Measurements from ENCODE around the gene LMAN1.

Gene LMAN1

GRCh38 chr18:59332986-59333385, 26.1 kb downstream of the LMAN1 start:
- H3K79me1 ChIP-seq (ENCODE audit: low read depth, low read length), result no peaks in the 10 kb centered on the region
- no peak overlapping the region for H3K4me2 ChIP-seq (ENCODE audit: insufficient read depth, low read length, poor library complexity, severe bottlenecking)
- no peak overlapping the region for H4K8ac ChIP-seq (ENCODE audit: low read depth, low read length)
- H3K9ac ChIP-seq (ENCODE audit: low read depth, low read length, poor library complexity), result no peak overlapping the region
- H3K36me3 ChIP-seq (replicated peaks in 1 of 2; ENCODE audit: control insufficient read depth in 2 of 2, insufficient read depth in 2 of 2, low read length in 2 of 2), result peaks cover 13 to 98% of the 10 kb centered on the region in 2 donors
- H3K18ac ChIP-seq (ENCODE audit: low read length), result no peak overlapping the region
- no peak for DNase-seq (ENCODE audit: low spot score)
- no peak overlapping the region for H3K14ac ChIP-seq (ENCODE audit: low read length)
- H2AFZ ChIP-seq (ENCODE audit: low read length), result no peak overlapping the region
- H4K91ac ChIP-seq (ENCODE audit: low read depth, low read length, poor library complexity), result no peak overlapping the region
- no peak overlapping the region for H3K4me3 ChIP-seq (ENCODE audit: low read length in 2 of 2)
- H3K4ac ChIP-seq (ENCODE audit: low read length), result no peak overlapping the region
- H2BK5ac ChIP-seq (ENCODE audit: low read length), result no peak overlapping the region
- H3K4me1 ChIP-seq (ENCODE audit: control insufficient read depth in 2 of 2, insufficient read depth in 1 of 2, low read depth in 1 of 2, low read length in 2 of 2), result peaks cover 2 to 4% of the 10 kb centered on the region in 2 donors
- H3K23ac ChIP-seq (ENCODE audit: low read depth, low read length, poor library complexity), result no peak overlapping the region
- H3K27me3 ChIP-seq (ENCODE audit: control insufficient read depth in 3 of 3, insufficient read depth in 3 of 3, low read depth in 1 of 3, low read length in 3 of 3), result no peaks in the 10 kb centered on the region
- no peak overlapping the region for H2BK12ac ChIP-seq (ENCODE audit: low read length)
- no peak overlapping the region for H2BK15ac ChIP-seq (ENCODE audit: low read length)
- H3K27ac ChIP-seq (replicated peaks; ENCODE audit: low read length), result no peak overlapping the region
- WGBS, 2 donors (ENCODE audit: extremely low coverage in 2 of 2, insufficient read length in 2 of 2, insufficient replicate concordance in 1 of 2), result no CpG with 5 or more reads among the region's 3 CpGs
- H3K9me3 ChIP-seq (replicated peaks in 1 of 2; ENCODE audit: control insufficient read depth in 2 of 2, insufficient read depth in 1 of 2, low read depth in 1 of 2, low read length in 2 of 2), result peaks cover 0 to 2% of the 10 kb centered on the region in 2 donors
- no peak overlapping the region for H2BK120ac ChIP-seq (ENCODE audit: low read depth, low read length)
- H2AK5ac ChIP-seq (ENCODE audit: low read depth, low read length), result no peak overlapping the region

- Histone ChIP-seq H3K23ac (ENCODE audit: low read depth, low read length, poor library complexity) (no peak overlapping the region), H2BK15ac (ENCODE audit: low read length) (no peak overlapping the region), H3K18ac (ENCODE audit: low read length) (no peak overlapping the region), H2BK120ac (ENCODE audit: low read depth, low read length) (no peak overlapping the region), H3K9ac (ENCODE audit: low read depth, low read length, poor library complexity) (no peak overlapping the region), H3K79me1 (ENCODE audit: low read depth, low read length) (no peaks in the 10 kb centered on the region), H2BK5ac (ENCODE audit: low read length) (no peak overlapping the region), H3K4me1 (ENCODE audit: control insufficient read depth in 2 of 2, insufficient read depth in 1 of 2, low read depth in 1 of 2, low read length in 2 of 2) (peaks cover 0 to 2% of the 10 kb centered on the region in 2 donors), H3K36me3 (replicated peaks in 1 of 2; ENCODE audit: control insufficient read depth in 2 of 2, insufficient read depth in 2 of 2, low read length in 2 of 2) (peaks cover 13 to 77% of the 10 kb centered on the region in 2 donors), H2AFZ (ENCODE audit: low read length) (no peak overlapping the region), H3K27ac (replicated peaks; ENCODE audit: low read length) (no peak overlapping the region), H3K9me3 (replicated peaks in 1 of 2; ENCODE audit: control insufficient read depth in 2 of 2, insufficient read depth in 1 of 2, low read depth in 1 of 2, low read length in 2 of 2) (no peaks in the 10 kb centered on the region), H3K27me3 (ENCODE audit: control insufficient read depth in 3 of 3, insufficient read depth in 3 of 3, low read depth in 1 of 3, low read length in 3 of 3) (no peaks in the 10 kb centered on the region), H3K4ac (ENCODE audit: low read length) (no peak overlapping the region), H4K8ac (ENCODE audit: low read depth, low read length) (no peak overlapping the region), H4K91ac (ENCODE audit: low read depth, low read length, poor library complexity) (no peak overlapping the region), H2AK5ac (ENCODE audit: low read depth, low read length) (no peak overlapping the region), H3K14ac (ENCODE audit: low read length) (no peak overlapping the region), H3K4me2 (ENCODE audit: insufficient read depth, low read length, poor library complexity, severe bottlenecking) (no peak overlapping the region), H2BK12ac (ENCODE audit: low read length) (no peak overlapping the region), H3K4me3 (ENCODE audit: low read length in 2 of 2) (no peak overlapping the region)
- DNase-seq (ENCODE audit: low spot score), result no peak
- WGBS, 2 donors (ENCODE audit: extremely low coverage in 2 of 2, insufficient read length in 2 of 2, insufficient replicate concordance in 1 of 2), result no CpG with 5 or more reads among the region's 2 CpGs
Measured at GRCh38 chr18:59328683-59329082, 30.4 kb downstream of the LMAN1 start.

GRCh38 chr18:59325965-59326364, 33.1 kb downstream of the LMAN1 start:
- H2BK15ac ChIP-seq (ENCODE audit: low read length), result no peak overlapping the region
- H2BK5ac ChIP-seq (ENCODE audit: low read length), result no peak overlapping the region
- no peaks in the 10 kb centered on the region for H3K4me1 ChIP-seq (ENCODE audit: control insufficient read depth in 2 of 2, insufficient read depth in 1 of 2, low read depth in 1 of 2, low read length in 2 of 2)
- H3K36me3 ChIP-seq (replicated peaks in 1 of 2; ENCODE audit: control insufficient read depth in 2 of 2, insufficient read depth in 2 of 2, low read length in 2 of 2), result peaks cover 10 to 50% of the 10 kb centered on the region in 2 donors
- no peaks in the 10 kb centered on the region for H3K9me3 ChIP-seq (replicated peaks in 1 of 2; ENCODE audit: control insufficient read depth in 2 of 2, insufficient read depth in 1 of 2, low read depth in 1 of 2, low read length in 2 of 2)
- no peak overlapping the region for H4K91ac ChIP-seq (ENCODE audit: low read depth, low read length, poor library complexity)
- H2AFZ ChIP-seq (ENCODE audit: low read length), result no peak overlapping the region
- no peak overlapping the region for H2AK5ac ChIP-seq (ENCODE audit: low read depth, low read length)
- no peak overlapping the region for H3K18ac ChIP-seq (ENCODE audit: low read length)
- H3K23ac ChIP-seq (ENCODE audit: low read depth, low read length, poor library complexity), result no peak overlapping the region
- no peak for DNase-seq (ENCODE audit: low spot score)
- no peak overlapping the region for H2BK12ac ChIP-seq (ENCODE audit: low read length)
- no peak overlapping the region for H3K9ac ChIP-seq (ENCODE audit: low read depth, low read length, poor library complexity)
- no peak overlapping the region for H3K27ac ChIP-seq (replicated peaks; ENCODE audit: low read length)
- H3K4me3 ChIP-seq (ENCODE audit: low read length in 2 of 2), result no peak overlapping the region
- H2BK120ac ChIP-seq (ENCODE audit: low read depth, low read length), result no peak overlapping the region
- H3K4ac ChIP-seq (ENCODE audit: low read length), result no peak overlapping the region
- H3K27me3 ChIP-seq (ENCODE audit: control insufficient read depth in 3 of 3, insufficient read depth in 3 of 3, low read depth in 1 of 3, low read length in 3 of 3), result no peaks in the 10 kb centered on the region
- no peaks in the 10 kb centered on the region for H3K79me1 ChIP-seq (ENCODE audit: low read depth, low read length)
- WGBS, 2 donors (ENCODE audit: extremely low coverage in 2 of 2, insufficient read length in 2 of 2, insufficient replicate concordance in 1 of 2), result no CpG with 5 or more reads among the region's 1 CpG
- H4K8ac ChIP-seq (ENCODE audit: low read depth, low read length), result no peak overlapping the region
- H3K14ac ChIP-seq (ENCODE audit: low read length), result no peak overlapping the region
- H3K4me2 ChIP-seq (ENCODE audit: insufficient read depth, low read length, poor library complexity, severe bottlenecking), result no peak overlapping the region

GRCh38 chr18:59324623-59324971, 34.5 kb downstream of the LMAN1 start:
- Histone ChIP-seq H3K4ac (ENCODE audit: low read length) (no peak overlapping the region), H3K9me3 (replicated peaks in 1 of 2; ENCODE audit: control insufficient read depth in 2 of 2, insufficient read depth in 1 of 2, low read depth in 1 of 2, low read length in 2 of 2) (no peaks in the 10 kb centered on the region), H3K23ac (ENCODE audit: low read depth, low read length, poor library complexity) (no peak overlapping the region), H3K79me1 (ENCODE audit: low read depth, low read length) (no peaks in the 10 kb centered on the region), H3K14ac (ENCODE audit: low read length) (no peak overlapping the region), H3K27me3 (ENCODE audit: control insufficient read depth in 3 of 3, insufficient read depth in 3 of 3, low read depth in 1 of 3, low read length in 3 of 3) (no peaks in the 10 kb centered on the region), H2AK5ac (ENCODE audit: low read depth, low read length) (no peak overlapping the region), H3K9ac (ENCODE audit: low read depth, low read length, poor library complexity) (no peak overlapping the region), H2BK120ac (ENCODE audit: low read depth, low read length) (no peak overlapping the region), H3K18ac (ENCODE audit: low read length) (no peak overlapping the region), H2BK5ac (ENCODE audit: low read length) (no peak overlapping the region), H3K4me2 (ENCODE audit: insufficient read depth, low read length, poor library complexity, severe bottlenecking) (no peak overlapping the region), H4K8ac (ENCODE audit: low read depth, low read length) (no peak overlapping the region), H3K27ac (replicated peaks; ENCODE audit: low read length) (no peak overlapping the region), H3K4me1 (ENCODE audit: control insufficient read depth in 2 of 2, insufficient read depth in 1 of 2, low read depth in 1 of 2, low read length in 2 of 2) (no peaks in the 10 kb centered on the region), H2BK15ac (ENCODE audit: low read length) (no peak overlapping the region), H2AFZ (ENCODE audit: low read length) (no peak overlapping the region), H4K91ac (ENCODE audit: low read depth, low read length, poor library complexity) (no peak overlapping the region), H3K4me3 (ENCODE audit: low read length in 2 of 2) (no peak overlapping the region), H3K36me3 (replicated peaks in 1 of 2; ENCODE audit: control insufficient read depth in 2 of 2, insufficient read depth in 2 of 2, low read length in 2 of 2) (peaks cover 8 to 37% of the 10 kb centered on the region in 2 donors), H2BK12ac (ENCODE audit: low read length) (no peak overlapping the region)
- WGBS, 2 donors (ENCODE audit: extremely low coverage in 2 of 2, insufficient read length in 2 of 2, insufficient replicate concordance in 1 of 2), result no CpG with 5 or more reads among the region's 4 CpGs
- DNase-seq (ENCODE audit: low spot score), result no peak
